HepG2 (cell line): Measurements from ENCODE around the gene OR2F2. TPM values are rescaled to one million over a fixed set of nuclear protein-coding genes. Genes with fewer than 3 reads are reported as not detected.
A peak's percentile ranks its signal among the peaks of the same experiment; 100 is the strongest.

Experiments used
- AGO2 ChIP-seq: fragments of 200-400 bp; formaldehyde crosslinking; optimal IDR thresholded peaks from 2 replicates; pipeline ENCODE3; 2017; ENCODE audit warnings: mild to moderate bottlenecking, low read depth, low read length, moderate library complexity
- AKAP8 ChIP-seq: sonication (generic); formaldehyde crosslinking; IDR thresholded peaks from 2 replicates; pipeline ENCODE4 v1.5.1; 2020; ENCODE audit warnings: mild to moderate bottlenecking, missing genetic modification reagents
- BRF2 ChIP-seq: sonication (generic); formaldehyde crosslinking; IDR thresholded peaks from 2 replicates; pipeline ENCODE4 v1.8.1; 2022; ENCODE audit warnings: mild to moderate bottlenecking, missing genetic modification reagents
- CREBL2 ChIP-seq: sonication (generic); formaldehyde crosslinking; IDR thresholded peaks from 2 replicates; pipeline ENCODE4 v1.8.1; 2023; ENCODE audit warnings: missing genetic modification reagents, mild to moderate bottlenecking, borderline replicate concordance
- ELK4 ChIP-seq: sonication (generic); formaldehyde crosslinking; IDR thresholded peaks from 2 replicates; pipeline ENCODE4 v1.9.0; 2021; ENCODE audit warnings: missing genetic modification reagents, borderline replicate concordance
- GLMP ChIP-seq: sonication (generic); formaldehyde crosslinking; IDR thresholded peaks from 2 replicates; pipeline ENCODE4 v1.9.0; 2021; ENCODE audit warnings: missing genetic modification reagents, mild to moderate bottlenecking, borderline replicate concordance
- MEIS2 ChIP-seq: sonication (generic); formaldehyde crosslinking; IDR thresholded peaks from 2 replicates; pipeline ENCODE4 v1.9.0; 2021; ENCODE audit warnings: mild to moderate bottlenecking, missing genetic modification reagents
- MXD3 ChIP-seq: IDR thresholded peaks from 2 replicates; pipeline ENCODE4 v1.6.1; 2016; ENCODE audit warnings: mild to moderate bottlenecking, missing biosample characterization, missing genetic modification reagents
- NCOA1 ChIP-seq: sonication (generic); formaldehyde crosslinking; IDR thresholded peaks from 2 replicates; pipeline ENCODE4 v1.9.0; 2021; ENCODE audit warnings: missing genetic modification reagents
- RERE ChIP-seq: IDR thresholded peaks from 2 replicates; pipeline ENCODE4 v1.6.1; 2016; ENCODE audit warnings: low read depth, missing genetic modification reagents, missing compliant biosample characterization
- SP5 ChIP-seq: IDR thresholded peaks from 2 replicates; pipeline ENCODE4 v1.6.1; 2016; ENCODE audit warnings: low read depth, borderline replicate concordance
- ZNF282 ChIP-seq: fragments of 450-650 bp; IDR thresholded peaks from 2 replicates; pipeline ENCODE4 v1.6.1; 2018; ENCODE audit not compliant: partially characterized antibody
- ZNF589 ChIP-seq: sonication (generic); formaldehyde crosslinking; conservative IDR thresholded peaks from 2 replicates; pipeline ENCODE4 v1.8.0; 2022; ENCODE audit warnings: mild to moderate bottlenecking, moderate library complexity, missing genetic modification reagents
- ZNF704 ChIP-seq: sonication (generic); formaldehyde crosslinking; IDR thresholded peaks from 2 replicates; pipeline ENCODE4 v1.8.1; 2023; ENCODE audit warnings: mild to moderate bottlenecking, inconsistent platforms, moderate library complexity, missing genetic modification reagents, borderline replicate concordance
- ZNF768 ChIP-seq: sonication (generic); formaldehyde crosslinking; IDR thresholded peaks from 2 replicates; pipeline ENCODE4 v1.4.0; 2020; ENCODE audit warnings: missing genetic modification reagents
- ZNF781 ChIP-seq: sonication (generic); formaldehyde crosslinking; IDR thresholded peaks from 2 replicates; pipeline ENCODE4 v1.5.1; 2020; ENCODE audit warnings: borderline replicate concordance, mild to moderate bottlenecking, missing genetic modification reagents; ENCODE audit errors: not compliant biosample characterization
- ZNF790 ChIP-seq: sonication (generic); formaldehyde crosslinking; IDR thresholded peaks from 2 replicates; pipeline ENCODE4 v1.8.0; 2022; ENCODE audit warnings: missing genetic modification reagents, mild to moderate bottlenecking, borderline replicate concordance
- polyA plus RNA-seq, 8 experiments: library from polyadenylated mRNA; depleted of rRNA in 3 of 8; stranded (reverse) in 7 of 8; unstranded in 1 of 8; fragments of >200 nt; fragmentation: Illumina TruSeq in 4 of 8; extraction: Trizol in 4 of 8; gene quantifications; 2 replicates each; pipeline versions ENCODE4 v1.2.1 to v1.2.3, GENCODE V29; 2011 to 2016; ENCODE audit warnings: low read depth in 4 of 8, missing spikeins in 1 of 8, mixed read lengths in 1 of 8; ENCODE audit not compliant: insufficient read depth in 1 of 8
- total RNA-seq, 5 experiments: library from RNA; depleted of rRNA; stranded (reverse); fragments of >200 nt; fragmentation: Illumina TruSeq; extraction: Trizol; gene quantifications; 2 replicates each; pipeline ENCODE4 v1.2.3, GENCODE V29; 2016; ENCODE audit warnings: low read depth in 1 of 5

Gene OR2F2
- total and polyA plus RNA-seq, 2 of the 13 experiments (the other 11 are each of a cell fraction or from before 2014, with no cell fraction given), result 0.13 TPM; not detected in 1

- peak; percentile 74; the same call in 1 of the 2 replicates for TF ChIP-seq RERE (CRISPR knock-in tag)
- TF ChIP-seq SP5 (CRISPR knock-in tag), result peak; percentile 75; the same call in 1 of the 2 replicates
- TF ChIP-seq NCOA1, result peak; percentile 83; the same call in 1 of the 2 replicates
- TF ChIP-seq MXD3 (CRISPR knock-in tag), result no peak
- TF ChIP-seq MEIS2 (CRISPR knock-in tag), result peak; percentile 74
- no peak for TF ChIP-seq GLMP
- TF ChIP-seq ZNF781, result no peak
- TF ChIP-seq ELK4, result no peak
- no peak for TF ChIP-seq ZNF768 (CRISPR knock-in tag)
- TF ChIP-seq BRF2 (CRISPR knock-in tag), result peak; percentile 35; the same call in 1 of the 2 replicates
- TF ChIP-seq ZNF704 (CRISPR knock-in tag), result no peak
- TF ChIP-seq ZNF282, result no peak
- no peak for TF ChIP-seq AGO2
- TF ChIP-seq AKAP8, result no peak
- no peak for TF ChIP-seq CREBL2
- TF ChIP-seq ZNF589 (CRISPR knock-in tag), result no peak
- TF ChIP-seq ZNF790, result no peak
Observed at GRCh38 chr7:143906895-143907294, 28.1 kb upstream of the OR2F2 start (continued).
